HG02759 (cell line): ENCODE data around the gene ZIC5.

ENCODE experiments used
- ATAC-seq: cut with Tn5 transposase; IDR thresholded peaks from one replicate; pipeline ENCODE4 v1.9.1; 2021; ENCODE audit warnings: mild to moderate bottlenecking, moderate library complexity; ENCODE audit not compliant: unreplicated experiment

ZIC5 gene

GRCh38 chr13:99971576-99972189 lies at the start of gene ZIC5:
Gene ZIC5 (minus strand): TSS chr13:99971767. CDS start chr13:99971603, 164 bp downstream.
- no peak for ATAC-seq

GRCh38 chr13:100019780-100020356 lies 48.3 kb upstream of the ZIC5 start:
- no peak for ATAC-seq

- ATAC-seq, result no peak
Measured at GRCh38 chr13:100014621-100015020, 43.1 kb upstream of the ZIC5 start.

DNA sequence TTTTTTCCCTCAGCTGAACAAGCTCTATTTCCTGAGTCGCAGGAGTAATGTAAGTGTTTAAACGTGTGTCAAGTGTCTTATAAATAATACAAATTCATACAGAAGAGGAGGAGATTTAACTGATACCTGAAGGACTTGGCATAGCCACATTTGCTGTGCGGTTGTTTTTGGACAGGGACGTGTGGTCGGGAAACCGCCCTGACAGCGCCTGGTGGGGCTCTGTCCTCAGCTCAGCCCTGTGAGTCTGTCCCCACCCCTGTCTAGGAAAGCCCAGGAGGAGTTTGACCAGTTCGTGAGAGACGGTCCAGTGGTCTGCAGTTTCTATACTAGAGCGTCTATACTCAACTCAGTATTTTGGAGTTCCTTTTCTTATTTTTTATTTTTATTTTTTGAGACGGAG lies 26.7 kb upstream of the ZIC5 start:
- ATAC-seq, result no peak

- no peak for ATAC-seq
Measured at GRCh38 chr13:99997702-99998214, 26.2 kb upstream of the ZIC5 start.

GRCh38 chr13:99996381-99996973 lies 24.9 kb upstream of the ZIC5 start:
- no peak for ATAC-seq

DNA sequence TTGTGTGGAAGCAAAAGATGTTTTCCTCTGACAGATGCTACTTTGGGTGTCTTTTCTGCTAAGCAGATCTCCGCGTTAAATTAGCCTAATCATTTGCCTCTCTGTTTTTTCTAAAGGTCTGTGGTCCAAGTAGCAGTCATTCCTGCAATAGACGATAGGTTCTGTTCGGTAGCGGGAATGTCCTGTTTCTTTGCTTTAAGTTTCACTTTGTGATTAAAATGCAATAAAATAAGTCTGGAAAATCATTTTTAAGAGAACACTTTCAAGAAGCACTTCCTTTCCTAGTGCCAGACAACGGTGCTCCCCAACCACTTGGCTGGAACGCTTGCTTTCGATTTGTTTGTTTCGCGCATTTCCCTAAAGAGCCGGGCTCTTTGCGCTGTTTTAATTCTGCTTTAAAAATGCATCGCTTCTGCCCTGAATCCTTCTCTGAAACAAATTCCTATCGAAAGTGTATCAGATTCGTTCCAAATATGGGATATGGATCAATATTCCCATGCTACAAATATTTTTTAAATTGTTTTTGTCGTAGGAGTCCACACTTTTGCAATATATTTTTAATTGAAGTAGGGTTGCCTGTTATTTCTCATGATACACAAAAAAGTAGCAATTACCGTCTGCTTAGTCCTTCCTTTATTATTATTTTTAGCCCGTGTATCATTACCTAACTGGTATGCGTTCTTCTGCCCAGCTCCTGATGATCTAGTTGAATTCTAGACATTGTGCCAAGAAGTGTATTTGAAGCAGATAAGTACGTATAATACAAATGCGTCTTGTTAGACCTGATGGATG lies 24.2 kb upstream of the ZIC5 start:
- no peak for ATAC-seq

DNA sequence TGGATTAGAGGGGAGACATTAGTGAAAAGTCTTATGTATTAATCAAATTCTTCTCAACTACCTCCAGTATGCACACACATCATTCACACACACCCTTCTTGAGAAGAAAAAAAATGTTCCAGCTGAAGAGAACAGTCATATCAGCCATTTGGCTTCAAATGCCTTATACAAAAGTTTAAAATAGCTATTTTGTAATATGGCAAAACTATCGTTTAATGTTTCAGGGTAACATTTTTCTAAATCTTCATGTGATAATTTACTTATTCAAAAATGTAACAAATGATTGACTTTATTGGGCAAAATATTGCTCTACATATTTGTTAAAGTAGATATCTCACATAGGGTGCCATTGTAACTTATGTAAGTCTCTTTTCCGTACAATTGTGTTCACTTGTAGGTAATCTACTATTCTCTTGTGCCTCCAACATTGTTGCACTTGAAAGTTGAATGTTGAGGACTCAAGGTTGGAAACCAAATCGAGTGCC lies 23.6 kb upstream of the ZIC5 start:
- no peak for ATAC-seq

DNA sequence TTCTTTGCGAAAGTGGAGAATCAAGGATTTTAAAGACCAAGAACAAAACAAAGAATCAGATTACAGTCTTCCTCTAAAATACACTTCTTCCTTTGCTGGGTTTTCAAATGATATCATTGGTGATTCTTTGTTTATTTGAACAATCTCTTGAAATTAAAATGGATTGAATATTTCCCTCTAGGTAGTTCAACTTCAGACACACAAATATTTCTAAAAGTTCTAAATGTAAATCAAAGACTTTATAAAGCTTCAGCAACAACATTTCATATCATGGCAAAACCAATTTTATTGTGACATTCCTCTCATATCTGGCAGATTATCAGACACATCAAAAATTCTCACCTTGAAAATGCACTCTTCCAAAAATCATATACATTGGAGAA lies 23.1 kb upstream of the ZIC5 start:
- no peak for ATAC-seq

DNA sequence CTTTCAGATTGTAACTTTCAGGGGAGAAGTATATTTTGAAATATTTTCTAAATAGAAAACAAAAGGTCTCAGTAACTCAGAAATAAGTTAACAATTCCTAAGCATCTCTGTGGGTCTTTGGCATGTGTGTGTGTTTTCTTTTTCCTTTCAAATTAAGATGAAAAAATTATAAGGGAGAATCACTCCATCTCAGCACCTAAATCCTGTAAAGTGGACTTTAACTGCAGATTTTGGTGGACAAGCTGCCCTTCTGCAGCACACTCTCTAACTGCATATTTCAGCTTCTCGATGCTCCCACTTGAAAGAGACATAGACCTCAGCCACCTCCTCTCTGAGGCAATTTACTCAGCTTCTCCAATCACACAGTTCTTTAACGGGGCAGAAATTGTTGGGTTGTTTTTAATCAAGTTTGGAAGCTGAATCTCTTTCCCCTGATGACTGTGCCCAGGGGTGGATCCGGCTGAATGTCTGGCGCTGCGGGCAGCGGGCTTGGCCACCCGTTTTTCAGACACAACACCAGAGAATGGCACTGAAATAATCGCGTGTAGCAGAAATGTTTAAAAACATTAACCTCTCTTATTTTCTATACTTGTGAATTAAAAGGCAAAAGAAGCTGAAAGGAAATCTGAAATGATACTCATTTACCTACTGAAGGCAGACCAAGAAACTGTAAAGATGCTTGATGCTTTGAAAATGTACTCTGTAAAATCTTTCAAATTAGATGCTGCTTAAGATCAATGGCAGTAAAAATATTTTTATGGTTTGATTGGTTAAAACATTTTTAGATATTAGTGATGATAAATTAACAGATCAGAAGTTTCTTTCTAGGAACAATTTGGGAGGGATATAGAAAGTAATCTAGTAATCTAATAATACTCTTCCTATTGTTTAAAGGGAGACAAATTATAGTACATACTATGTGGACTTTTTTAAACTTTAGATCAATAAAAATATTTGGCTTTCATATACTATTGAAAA lies 22.4 kb upstream of the ZIC5 start:
- ATAC-seq, result no peak

GRCh38 chr13:99992949-99993351 lies 21.4 kb upstream of the ZIC5 start:
- ATAC-seq, result no peak

GRCh38 chr13:99991828-99992775 lies 20.5 kb upstream of the ZIC5 start:
- ATAC-seq, result no peak

DNA sequence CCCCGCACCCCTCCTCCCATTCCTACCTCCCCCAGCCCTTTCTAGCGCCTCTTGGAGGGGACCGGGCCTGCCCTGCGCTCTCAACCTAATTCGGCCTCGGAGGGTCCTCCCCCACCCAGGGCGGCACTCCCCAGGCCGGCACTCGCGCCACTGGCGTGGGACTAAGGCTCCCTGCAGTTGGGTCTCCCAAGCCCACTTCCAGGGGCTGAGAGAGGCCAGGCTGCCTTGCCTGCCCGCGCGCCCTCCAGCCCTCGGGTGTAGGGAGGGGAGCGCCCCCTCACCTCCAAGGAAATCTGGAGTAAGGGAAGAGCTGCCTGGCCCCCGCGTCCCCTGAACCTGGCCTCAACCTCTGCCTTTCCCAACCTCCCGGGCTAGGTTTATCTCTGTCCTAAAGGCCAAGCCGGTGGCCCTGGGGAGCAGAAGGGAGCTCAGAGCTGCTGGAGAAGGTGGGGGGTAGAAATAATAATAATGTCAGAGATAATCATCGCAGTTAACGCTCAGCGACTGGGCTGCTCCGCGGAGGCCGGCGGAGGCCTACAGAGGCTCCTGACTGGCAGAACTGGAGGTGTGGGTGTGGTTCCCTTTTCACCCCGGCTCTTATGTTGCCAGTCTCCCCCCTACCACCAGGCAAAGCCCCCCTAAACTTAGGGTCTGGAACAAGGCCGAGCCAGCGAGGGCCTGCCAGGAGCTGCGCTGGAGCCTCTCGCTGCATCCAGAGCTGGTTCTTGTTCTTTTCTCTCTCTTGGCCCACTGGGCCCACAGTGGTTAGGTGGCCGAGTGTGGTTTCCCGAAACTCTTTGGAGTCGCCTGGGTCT lies 19.7 kb upstream of the ZIC5 start:
- ATAC-seq, result no peak

DNA sequence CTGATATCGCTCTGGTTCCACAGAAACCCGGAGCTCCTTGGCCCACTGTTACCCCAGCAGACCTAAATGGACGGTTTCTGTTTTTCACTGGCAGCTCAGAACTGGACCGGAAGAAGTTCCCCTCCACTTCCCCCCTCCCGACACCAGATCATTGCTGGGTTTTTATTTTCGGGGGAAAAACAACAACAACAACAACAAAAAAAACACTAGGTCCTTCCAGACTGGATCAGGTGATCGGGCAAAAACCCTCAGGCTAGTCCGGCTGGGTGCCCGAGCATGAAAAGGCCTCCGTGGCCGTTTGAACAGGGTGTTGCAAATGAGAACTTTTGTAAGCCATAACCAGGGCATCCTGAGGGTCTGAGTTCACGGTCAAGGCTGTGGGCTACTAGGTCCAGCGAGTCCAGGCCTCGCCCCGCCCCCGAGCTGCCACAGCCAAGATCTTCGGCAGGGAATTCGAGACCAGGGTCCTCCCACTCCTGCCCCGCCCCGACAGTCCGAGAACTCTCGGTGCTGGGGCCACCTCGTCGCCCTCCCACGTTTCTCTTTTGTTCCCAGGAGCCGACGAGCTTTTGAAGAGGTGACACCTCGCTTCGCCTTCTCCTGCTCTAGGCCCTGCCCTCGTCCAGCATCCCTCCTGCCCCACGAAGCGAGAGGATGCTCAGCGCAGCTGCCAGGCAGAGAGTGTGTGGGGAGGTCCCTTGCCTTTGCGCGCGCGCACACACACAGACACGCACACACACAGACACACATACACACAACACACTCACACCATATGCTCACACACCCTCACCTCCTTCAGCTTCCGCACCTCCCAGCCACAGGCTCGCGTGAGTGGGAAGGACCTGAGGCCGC lies 18.8 kb upstream of the ZIC5 start:
- no peak for ATAC-seq

- ATAC-seq, result no peak
Measured at GRCh38 chr13:99989276-99990125, 17.9 kb upstream of the ZIC5 start.

DNA sequence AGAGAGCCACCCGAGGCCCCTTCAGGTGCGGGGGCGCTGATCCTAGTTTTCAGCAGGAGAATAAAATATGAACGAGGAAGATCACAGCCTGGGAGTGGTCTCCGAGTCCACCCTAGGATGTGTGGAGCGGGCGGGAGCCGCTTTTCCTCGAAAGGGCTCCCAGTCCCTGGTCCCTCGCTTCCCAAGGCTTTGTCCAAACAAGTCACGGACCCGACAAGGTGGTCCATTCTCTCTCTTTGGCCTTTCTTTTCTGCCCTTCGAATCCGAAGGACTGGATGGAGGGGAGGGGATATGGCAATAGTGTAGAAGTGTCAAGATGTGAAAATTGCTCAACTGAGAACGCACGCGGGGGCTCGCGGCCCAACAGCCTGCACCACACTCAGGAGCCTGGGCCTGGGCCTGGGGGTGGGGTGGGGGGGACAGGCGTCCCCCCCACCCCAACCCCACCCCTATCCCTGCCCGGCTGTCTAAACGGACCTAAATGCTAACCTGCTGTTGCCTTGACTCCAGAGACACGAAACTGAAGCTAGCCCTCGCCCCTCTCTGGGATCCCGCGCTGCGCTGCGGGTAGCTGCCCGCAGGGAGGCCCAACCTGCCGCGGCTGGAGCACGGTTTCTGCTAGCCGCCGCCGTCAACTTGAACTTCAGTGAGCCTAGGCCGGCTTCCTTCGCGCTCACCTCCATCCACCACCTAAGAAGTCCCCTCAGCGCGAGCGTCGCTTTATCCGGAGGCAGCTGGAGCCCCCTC lies 17.1 kb upstream of the ZIC5 start:
- ATAC-seq, result no peak
